ENCODE measurements around the gene ABCF2. TPM values are rescaled to one million over a fixed set of nuclear protein-coding genes. Genes with fewer than 3 reads are reported as not detected.

Gene ABCF2
- total and polyA plus RNA-seq, 2 donors (not counting 1 experiment from before 2014, with no cell fraction given) = 16.1 to 30.2 TPM

GRCh38 chr7:151246102-151246850, 19.3 kb upstream of the ABCF2 start:
- Histone ChIP-seq H3K27ac (ENCODE audit: low read length in 2 of 2) (no peak overlapping the region), H3K4me3 (ENCODE audit: control extremely low read depth in 1 of 5, extremely low read depth in 1 of 5, insufficient read depth in 1 of 5, low read depth in 2 of 5, low read length in 4 of 5) (peak overlapping the region in 1 of 5 experiments; percentile 30), H3K4me2 (replicated peaks; ENCODE audit: low read depth, low read length, poor library complexity, severe bottlenecking) (peak overlapping the region; percentile 99), H2AFZ (ENCODE audit: insufficient read depth, low read depth, low read length, poor library complexity, severe bottlenecking) (peak overlapping the region; percentile 79), H3K9ac (ENCODE audit: low read length) (peak overlapping the region; percentile 62), H3K36me3 (replicated peaks in 1 of 2; ENCODE audit: control extremely low read depth in 1 of 2, control insufficient read depth in 1 of 2, extremely low read depth in 1 of 2, insufficient read depth in 2 of 2, low read length in 1 of 2) (no peaks in the 10 kb centered on the region), H3K79me2 (ENCODE audit: control insufficient read depth, insufficient read depth, low read length) (no peaks in the 10 kb centered on the region), H3K9me3 (ENCODE audit: control extremely low read depth in 1 of 3, control insufficient read depth in 2 of 3, insufficient read depth in 1 of 3, low read length in 2 of 3) (peaks cover 0 to 19% (median 0%) of the 10 kb centered on the region in 3 donors), H3K4me1 (ENCODE audit: control insufficient read depth in 2 of 2, insufficient read depth in 2 of 2, low read length in 2 of 2) (peaks cover 45 to 53% of the 10 kb centered on the region in 2 donors), H4K20me1 (ENCODE audit: control insufficient read depth, insufficient read depth, low read length, poor library complexity, severe bottlenecking) (peaks cover 2% of the 10 kb centered on the region), H3K27me3 (replicated peaks in 1 of 4; ENCODE audit: control extremely low read depth in 1 of 4, control insufficient read depth in 3 of 4, insufficient read depth in 4 of 4, low read length in 3 of 4) (peaks cover 0 to 60% (median 22%) of the 10 kb centered on the region in 4 experiments)
- Mint-ChIP-seq H3K27me3 (peaks cover 25% of the 10 kb centered on the region), H3K27ac (no peak overlapping the region), H3K4me1 (peaks cover 56% of the 10 kb centered on the region), H3K4me3 (peak overlapping the region; percentile 86), H3K9me3 (ENCODE audit: insufficient read depth) (no peaks in the 10 kb centered on the region)
- DNase-seq (peak; percentile 24), ATAC-seq (ENCODE audit: low read depth) (no peak)
- ChIA-PET POLR2A (no interaction called here), CTCF (interaction anchor here (0.8 to 4.2 kb wide), 4 partner anchors 10 to 386 kb away, joined by 3 to 34 read pairs (median 4); partner anchors contain the start of gene ABCF2)
- intact Hi-C loops (cut with micrococcal nuclease) = loop anchor here (5.0 kb wide), 2 partner anchors 96 to 386 kb away; partner anchors contain the start of gene NUB1
- WGBS (ENCODE audit: insufficient coverage) = 83% methylated on average over 5 of the region's 13 CpGs
- no peak for TF ChIP-seq EZH2 (IDR thresholded peaks at IDR 0.05; ENCODE audit: borderline replicate concordance, insufficient read depth, low read depth, low read length, poor library complexity, severe bottlenecking)
- no peak for TF ChIP-seq CTCF (IDR thresholded peaks at IDR 0.05)
